ENCODE data around the gene ZNF436.

GRCh38 chr1:23356471-23357137 lies 13.0 kb downstream of the ZNF436 start:
- TF ChIP-seq CTCF (conservative IDR thresholded peaks at IDR 0.05; ENCODE audit: low read depth in 2 of 2) (no peak), REST (IDR thresholded peaks at IDR 0.05; ENCODE audit: unreplicated experiment) (no peak), EZH2phosphoT487 (IDR thresholded peaks at IDR 0.05; ENCODE audit: unreplicated experiment) (no peak), JUNB (IDR thresholded peaks at IDR 0.05; ENCODE audit: unreplicated experiment) (no peak), EZH2 (IDR thresholded peaks at IDR 0.05; ENCODE audit: low read depth, unreplicated experiment) (no peak), POLR2AphosphoS5 (IDR thresholded peaks at IDR 0.05; ENCODE audit: low read depth) (no peak), NANOG (IDR thresholded peaks at IDR 0.05; ENCODE audit: borderline replicate concordance) (no peak), ETS1 (IDR thresholded peaks at IDR 0.05) (no peak)

All from GM23338 (cell line).